HEK293T (cell line): ENCODE results near the gene MID2.

Experiments
- CTCF ChIA-PET: fragments of 350-600 bp; formaldehyde crosslinking; extraction: SDS; loops from one replicate; lab custom pipeline; 2021; ENCODE audit warnings: antibody characterized with exemption, inconsistent platforms; lab: Yijun Ruan, JAX
- POLR2A ChIA-PET: fragments of 350-600 bp; formaldehyde crosslinking; extraction: SDS; loops from one replicate; lab custom pipeline; 2020; ENCODE audit warnings: antibody characterized with exemption, inconsistent platforms; lab: Yijun Ruan, JAX
- DNase-seq: peaks from one replicate; pipeline ENCODE4 v3.0.0; 2012; ENCODE audit warnings: mixed read lengths; ENCODE audit errors: extremely low spot score
- ARNT ChIP-seq: fragments of 450-650 bp; IDR thresholded peaks from 2 replicates; pipeline ENCODE4 v1.6.1; 2017; ENCODE audit warnings: mild to moderate bottlenecking
- BHLHE40 ChIP-seq: fragments of 450-650 bp; IDR thresholded peaks from 2 replicates; pipeline ENCODE4 v1.6.1; 2016; ENCODE audit warnings: mild to moderate bottlenecking, moderate library complexity, borderline replicate concordance
- CTBP1 ChIP-seq: fragments of 450-650 bp; IDR thresholded peaks from 2 replicates; pipeline ENCODE4 v1.6.1; 2016; ENCODE audit warnings: borderline replicate concordance
- ELF4 ChIP-seq: fragments of 450-650 bp; IDR thresholded peaks from 2 replicates; pipeline ENCODE4 v1.6.1; 2017; ENCODE audit warnings: antibody characterized with exemption
- FOXA1 ChIP-seq: fragments of 450-650 bp; IDR thresholded peaks from 2 replicates; pipeline ENCODE4 v1.6.1; 2016; ENCODE audit warnings: mild to moderate bottlenecking
- FOXK2 ChIP-seq: fragments of 450-650 bp; IDR thresholded peaks from 2 replicates; pipeline ENCODE4 v1.6.1; 2016; ENCODE audit warnings: mild to moderate bottlenecking
- FOXM1 ChIP-seq: fragments of 450-650 bp; IDR thresholded peaks from 2 replicates; pipeline ENCODE4 v1.6.1; 2017; ENCODE audit warnings: mild to moderate bottlenecking, borderline replicate concordance
- HDGF ChIP-seq: fragments of 450-650 bp; IDR thresholded peaks from 2 replicates; pipeline ENCODE4 v1.6.1; 2017; ENCODE audit warnings: antibody characterized with exemption, borderline replicate concordance
- L3MBTL2 ChIP-seq: fragments of 450-650 bp; conservative IDR thresholded peaks from 2 replicates; pipeline ENCODE4 v1.6.1; 2016; ENCODE audit warnings: mild to moderate bottlenecking
- LEF1 ChIP-seq: fragments of 450-650 bp; IDR thresholded peaks from 2 replicates; pipeline ENCODE4 v1.6.1; 2017; ENCODE audit warnings: mild to moderate bottlenecking, borderline replicate concordance
- NFRKB ChIP-seq: fragments of 450-650 bp; IDR thresholded peaks from 2 replicates; pipeline ENCODE4 v1.6.1; 2016; ENCODE audit warnings: mild to moderate bottlenecking, moderate library complexity
- SP1 ChIP-seq: fragments of 450-650 bp; IDR thresholded peaks from 2 replicates; pipeline ENCODE4 v1.6.1; 2017
- SUZ12 ChIP-seq: fragments of 450-650 bp; IDR thresholded peaks from 2 replicates; pipeline ENCODE4 v1.6.1; 2016; ENCODE audit warnings: mild to moderate bottlenecking
- TARDBP ChIP-seq: fragments of 450-650 bp; IDR thresholded peaks from 2 replicates; pipeline ENCODE4 v1.6.1; 2016
- ZNF384 ChIP-seq: fragments of 450-650 bp; IDR thresholded peaks from 2 replicates; pipeline ENCODE4 v1.6.1; 2016
- TF ChIP-seq, protein P1 (sequence below): fragments of 450-650 bp; IDR thresholded peaks from 2 replicates; pipeline ENCODE4 v1.6.1; 2016

Gene MID2

DNA sequence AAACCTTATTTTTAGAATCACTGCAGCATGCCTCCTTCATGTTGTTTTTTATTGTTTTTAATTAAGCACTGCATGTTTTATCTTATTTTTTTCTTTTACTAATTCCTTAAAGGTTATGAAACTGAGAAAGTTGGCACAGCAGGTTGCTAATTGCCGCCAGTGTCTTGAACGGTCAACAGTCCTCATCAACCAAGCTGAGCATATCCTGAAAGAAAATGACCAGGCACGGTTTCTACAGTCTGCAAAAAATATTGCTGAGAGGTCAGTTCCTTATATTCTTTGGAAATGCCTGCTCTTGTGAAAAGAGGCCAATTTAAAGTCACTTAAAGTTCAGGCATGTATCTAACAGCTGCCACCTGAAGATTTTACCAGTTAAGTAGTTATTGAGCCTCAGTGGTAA is 79.7 kb downstream of the MID2 start:
- DNase-seq = no peak
- POLR2A ChIA-PET = no interaction called here
- CTCF ChIA-PET = no interaction called here
- no peak for TF ChIP-seq NFRKB
- no peak for TF ChIP-seq HDGF
- TF ChIP-seq ARNT = no peak
- no peak for TF ChIP-seq L3MBTL2
- no peak for TF ChIP-seq FOXM1
- no peak for TF ChIP-seq FOXA1
- TF ChIP-seq FOXK2 = no peak
- TF ChIP-seq SP1 = no peak
- no peak for TF ChIP-seq SUZ12
- no peak for TF ChIP-seq ELF4

DNA sequence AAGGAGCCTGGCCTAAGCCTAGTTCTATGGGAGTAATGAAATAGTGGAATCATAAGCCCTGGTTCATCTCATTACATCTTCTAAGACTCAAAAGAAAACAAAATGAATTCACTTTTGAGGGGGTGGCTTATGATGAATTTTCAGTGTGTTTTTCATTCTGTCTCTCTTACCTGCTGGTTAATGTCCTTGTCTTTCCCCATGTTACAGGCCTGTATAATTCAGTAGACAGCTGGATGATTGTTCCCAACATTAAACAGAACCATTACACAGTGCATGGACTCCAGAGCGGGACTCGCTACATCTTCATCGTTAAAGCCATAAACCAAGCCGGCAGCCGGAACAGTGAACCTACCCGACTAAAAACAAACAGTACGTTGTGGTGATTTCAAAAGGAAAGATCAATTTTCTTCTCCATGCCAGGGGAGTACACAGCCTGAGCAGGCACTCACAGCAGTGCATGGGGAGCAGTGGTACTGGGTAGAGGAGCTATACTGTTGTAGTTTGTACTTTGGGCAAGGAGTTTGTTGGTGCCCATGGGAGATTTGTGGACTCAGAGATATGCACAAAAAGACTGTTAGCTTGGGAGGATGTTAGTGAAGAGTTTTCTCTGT is 98.6 kb downstream of the MID2 start:
- ChIA-PET POLR2A (no interaction called here), CTCF (no interaction called here)
- TF ChIP-seq ELF4 (no peak), LEF1 (no peak), FOXK2 (no peak), L3MBTL2 (no peak), ARNT (no peak), SUZ12 (no peak), SP1 (no peak), ZNF384 (no peak), FOXA1 (no peak), BHLHE40 (no peak), HDGF (no peak), CTBP1 (no peak)
- DNase-seq = no peak

DNA sequence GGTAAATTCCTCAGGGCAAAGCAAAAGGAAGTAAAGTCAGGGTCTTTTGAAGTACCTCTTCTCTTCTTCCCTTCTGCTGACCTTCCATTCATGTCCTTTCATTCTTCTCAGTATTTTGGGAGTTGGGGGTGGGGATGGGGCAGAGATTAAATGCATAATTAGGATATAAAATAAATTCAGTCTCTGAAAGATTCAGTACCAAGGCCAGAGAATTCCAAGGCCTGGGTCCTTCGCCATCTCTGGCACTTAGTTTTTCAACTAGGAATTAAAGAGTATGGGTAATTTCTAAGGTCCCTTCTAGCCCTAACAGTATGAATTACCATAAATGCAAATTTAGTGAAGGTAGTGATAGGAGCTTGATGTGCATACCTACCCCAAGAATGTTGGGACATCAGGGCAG is 108.6 kb downstream of the MID2 start:
- POLR2A ChIA-PET = no interaction called here
- CTCF ChIA-PET = interaction anchor here (0.9 kb wide), 1 partner anchor 45 kb away, joined by 3 read pairs; no protein-coding TSS in a partner anchor
- DNase-seq = no peak
- no peak for TF ChIP-seq SP1
- TF ChIP-seq ELF4 = no peak
- no peak for TF ChIP-seq FOXK2
- no peak for TF ChIP-seq ZNF384
- no peak for TF ChIP-seq FOXM1
- TF ChIP-seq FOXA1 = no peak
- TF ChIP-seq NFRKB = no peak
- TF ChIP-seq TARDBP = no peak
- no peak for TF ChIP-seq CTBP1
- TF ChIP-seq L3MBTL2 = no peak
- no peak for TF ChIP-seq HDGF
- no peak for TF ChIP-seq BHLHE40
- TF ChIP-seq, protein P1, sequence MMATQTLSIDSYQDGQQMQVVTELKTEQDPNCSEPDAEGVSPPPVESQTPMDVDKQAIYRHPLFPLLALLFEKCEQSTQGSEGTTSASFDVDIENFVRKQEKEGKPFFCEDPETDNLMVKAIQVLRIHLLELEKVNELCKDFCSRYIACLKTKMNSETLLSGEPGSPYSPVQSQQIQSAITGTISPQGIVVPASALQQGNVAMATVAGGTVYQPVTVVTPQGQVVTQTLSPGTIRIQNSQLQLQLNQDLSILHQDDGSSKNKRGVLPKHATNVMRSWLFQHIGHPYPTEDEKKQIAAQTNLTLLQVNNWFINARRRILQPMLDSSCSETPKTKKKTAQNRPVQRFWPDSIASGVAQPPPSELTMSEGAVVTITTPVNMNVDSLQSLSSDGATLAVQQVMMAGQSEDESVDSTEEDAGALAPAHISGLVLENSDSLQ = no peak
- TF ChIP-seq SUZ12 = no peak
- TF ChIP-seq LEF1 = no peak
- TF ChIP-seq ARNT = no peak

GRCh38 chrX:107935200-107935599 is 109.5 kb downstream of the MID2 start:
- POLR2A ChIA-PET = no interaction called here
- no peak for DNase-seq
- TF ChIP-seq FOXA1 = no peak
- no peak for TF ChIP-seq SP1
- TF ChIP-seq, protein P1 = no peak
- no peak for TF ChIP-seq ELF4
- no peak for TF ChIP-seq NFRKB
- TF ChIP-seq FOXM1 = no peak
- no peak for TF ChIP-seq FOXK2
- no peak for TF ChIP-seq L3MBTL2
- TF ChIP-seq ZNF384 = no peak
- no peak for TF ChIP-seq BHLHE40
- TF ChIP-seq CTBP1 = no peak
- no peak for TF ChIP-seq HDGF
- no peak for TF ChIP-seq SUZ12
- no peak for TF ChIP-seq ARNT
- no peak for TF ChIP-seq TARDBP
- TF ChIP-seq LEF1 = no peak
- CTCF ChIA-PET = no interaction called here

DNA sequence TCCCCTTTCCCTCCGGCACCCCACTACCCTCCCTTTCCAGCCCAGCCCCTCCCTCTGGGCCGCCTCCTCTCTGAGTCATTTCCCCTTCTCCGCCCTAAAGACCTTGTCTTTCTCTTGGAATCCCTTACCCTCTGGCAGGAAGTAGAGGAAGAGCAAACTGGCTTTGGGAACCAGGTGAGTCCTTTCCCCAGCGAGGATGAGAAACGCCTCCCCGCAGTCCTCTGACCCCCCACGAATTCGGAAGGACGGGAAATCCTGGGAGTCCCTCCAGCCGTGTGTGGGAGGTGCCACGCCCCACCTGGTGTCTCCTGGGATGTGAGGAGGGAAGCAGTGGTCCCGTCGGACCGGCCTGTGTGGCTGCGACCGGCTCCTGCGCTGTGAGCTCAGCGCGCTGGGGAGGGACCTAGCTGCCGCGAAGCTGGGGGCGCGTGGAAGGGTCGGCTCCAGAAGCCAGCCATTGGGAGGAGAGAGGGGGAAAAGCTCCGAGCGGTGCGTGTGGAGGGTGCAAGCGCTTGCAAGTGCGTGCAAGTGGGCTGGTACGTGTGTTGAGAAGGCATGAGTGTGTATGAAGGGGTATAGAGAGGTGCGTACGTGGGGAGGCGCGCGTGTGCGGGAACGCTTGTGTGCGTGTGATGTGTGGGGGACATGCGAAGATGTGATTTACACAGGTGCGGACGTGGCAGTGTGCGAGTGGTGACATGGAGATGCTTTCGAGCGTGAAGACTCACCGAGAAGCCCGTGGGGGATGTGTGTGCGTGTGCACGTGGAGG is 110.2 kb downstream of the MID2 start:
- TF ChIP-seq ZNF384 = no peak
- no peak for TF ChIP-seq SUZ12
- no peak for TF ChIP-seq SP1
- TF ChIP-seq FOXA1 = no peak
- DNase-seq = no peak
- CTCF ChIA-PET = interaction anchor here (0.9 kb wide), 1 partner anchor 84 kb away, joined by 3 read pairs; no protein-coding TSS in a partner anchor
- POLR2A ChIA-PET = no interaction called here

DNA sequence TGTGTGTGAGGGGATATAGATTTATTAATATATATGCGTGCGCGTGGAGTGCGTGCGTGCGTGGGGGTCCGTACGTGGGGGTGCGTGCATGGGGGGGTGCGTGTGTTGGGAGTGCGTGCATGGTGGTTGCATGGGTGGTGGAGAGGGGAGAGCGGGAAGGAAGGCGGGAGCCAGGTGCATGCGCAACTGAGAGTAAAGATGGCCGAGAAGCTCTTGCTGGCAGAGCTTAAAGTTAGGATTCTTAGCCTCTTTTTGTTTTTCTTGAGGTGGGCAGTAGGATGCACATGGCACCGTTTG is 110.7 kb downstream of the MID2 start:
- TF ChIP-seq ARNT (no peak), ZNF384 (no peak), HDGF (no peak), SP1 (no peak), SUZ12 (no peak), FOXK2 (no peak), ELF4 (no peak), TARDBP (no peak), NFRKB (no peak), FOXA1 (no peak), FOXM1 (no peak), LEF1 (no peak), BHLHE40 (no peak), CTBP1 (no peak)
- TF ChIP-seq, protein P1 = no peak
- ChIA-PET CTCF (interaction anchor here (0.9 kb wide), 1 partner anchor 84 kb away, joined by 3 read pairs; no protein-coding TSS in a partner anchor), POLR2A (no interaction called here)
- DNase-seq = no peak
